SK-N-MC (cell line): ENCODE results near the gene ZNF830.

Experiments used
- EZH2 ChIP-seq: fragments of 200-600 bp; sonication (generic); IDR thresholded peaks from one replicate; pipeline ENCODE4 v1.6.1; 2017; ENCODE audit warnings: antibody characterized with exemption
- POLR2AphosphoS5 ChIP-seq: IDR thresholded peaks from 2 replicates; pipeline ENCODE4 v1.6.1; 2012; ENCODE audit warnings: mild to moderate bottlenecking, low read depth, low read length, borderline replicate concordance

DNA sequence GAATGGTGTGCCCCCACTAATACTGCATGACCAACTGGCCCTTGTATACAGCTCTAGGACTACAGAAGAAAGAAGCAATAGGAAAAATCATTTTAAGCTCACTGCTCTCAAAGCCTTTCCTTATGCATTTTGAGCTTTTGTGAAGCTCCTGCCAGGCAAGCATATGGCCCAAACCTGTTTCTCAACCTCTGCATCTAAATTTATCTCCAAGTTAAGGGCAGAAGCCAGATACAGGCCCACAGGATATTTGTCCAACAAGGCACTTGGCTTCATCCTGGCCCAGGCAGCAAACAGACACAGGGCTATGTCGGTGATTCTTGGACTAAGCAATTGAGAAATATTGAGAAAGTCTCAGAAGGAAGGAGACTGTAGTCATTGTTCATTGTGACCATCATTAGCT lies 44.0 kb upstream of the ZNF830 start:
- no peak for TF ChIP-seq EZH2
- no peak for TF ChIP-seq POLR2AphosphoS5
